Endometrium (tissue), 2 donors: ENCODE measurements around the gene COL15A1.
A peak's percentile ranks its signal among the peaks of the same experiment; 100 is the strongest.

Source experiments
- FAIRE-seq: peaks from 2 replicates; lab custom pipeline; 2012; peaks lifted over from hg19 to GRCh38; lab: Jason Lieb, UNC
- donor health status: control.
- donor health status: control.

The COL15A1 gene

GRCh38 chr9:98916660-98917059 lies 27.0 kb upstream of the COL15A1 start:
- no peak for FAIRE-seq

- FAIRE-seq = no peak
These were observed 25.8 kb upstream of the COL15A1 start for GRCh38 chr9:98917746-98918487.

DNA sequence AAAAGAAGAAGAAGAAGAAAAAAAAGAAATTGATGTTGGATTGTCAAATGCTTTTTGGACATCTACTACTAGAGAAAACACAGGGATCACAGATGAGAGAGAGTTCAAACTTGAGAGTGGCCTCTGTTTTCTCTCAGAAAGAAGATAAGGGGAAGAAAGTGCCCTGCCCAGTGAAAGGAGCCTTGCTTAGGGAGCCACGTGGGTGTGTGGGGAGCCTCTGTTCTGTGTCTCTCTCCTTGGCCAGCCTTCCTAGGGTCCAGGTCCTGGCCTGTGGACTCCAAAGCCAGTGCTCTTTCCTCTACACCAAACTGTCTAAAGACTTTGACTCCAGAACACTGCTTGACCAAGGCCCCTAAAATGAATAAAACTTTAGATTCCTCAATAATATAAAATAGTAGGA lies 22.0 kb upstream of the COL15A1 start:
- FAIRE-seq = no peak

DNA sequence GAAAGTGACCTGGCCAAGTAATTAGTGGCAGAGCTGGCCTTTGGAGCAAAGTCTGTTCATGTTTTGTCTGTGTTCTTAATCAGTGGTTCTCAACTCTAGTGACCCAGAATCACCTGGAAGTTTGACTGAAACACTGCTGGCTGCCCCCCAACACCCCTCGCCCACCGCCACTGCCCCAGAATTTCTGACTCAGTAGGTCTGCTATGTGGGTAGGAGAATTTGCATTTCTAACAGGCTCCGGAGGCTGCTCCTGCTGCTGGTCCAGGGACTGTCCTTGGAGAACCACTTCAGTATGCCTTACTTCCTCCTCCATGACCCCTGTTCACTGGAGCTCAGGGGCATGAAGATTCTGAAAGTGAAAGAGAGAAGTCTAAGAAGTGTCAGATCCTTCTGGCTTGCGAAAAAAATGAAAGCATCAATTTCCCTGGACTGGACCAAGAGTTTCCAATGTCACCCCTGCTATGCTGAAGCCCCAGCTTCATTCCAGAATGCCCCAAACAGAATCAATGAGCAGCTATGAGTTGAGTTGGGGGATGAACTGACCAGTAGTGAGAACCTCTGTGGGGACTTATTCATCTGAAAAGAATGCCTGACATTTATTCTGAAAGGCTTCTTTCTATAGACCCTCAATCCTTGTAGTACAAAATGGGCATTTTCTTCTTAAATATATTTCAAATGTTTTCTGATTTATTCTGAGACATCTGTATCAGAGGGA lies 20.8 kb upstream of the COL15A1 start:
- no peak for FAIRE-seq

GRCh38 chr9:98923451-98924123 lies 20.1 kb upstream of the COL15A1 start:
- FAIRE-seq = no peak

DNA sequence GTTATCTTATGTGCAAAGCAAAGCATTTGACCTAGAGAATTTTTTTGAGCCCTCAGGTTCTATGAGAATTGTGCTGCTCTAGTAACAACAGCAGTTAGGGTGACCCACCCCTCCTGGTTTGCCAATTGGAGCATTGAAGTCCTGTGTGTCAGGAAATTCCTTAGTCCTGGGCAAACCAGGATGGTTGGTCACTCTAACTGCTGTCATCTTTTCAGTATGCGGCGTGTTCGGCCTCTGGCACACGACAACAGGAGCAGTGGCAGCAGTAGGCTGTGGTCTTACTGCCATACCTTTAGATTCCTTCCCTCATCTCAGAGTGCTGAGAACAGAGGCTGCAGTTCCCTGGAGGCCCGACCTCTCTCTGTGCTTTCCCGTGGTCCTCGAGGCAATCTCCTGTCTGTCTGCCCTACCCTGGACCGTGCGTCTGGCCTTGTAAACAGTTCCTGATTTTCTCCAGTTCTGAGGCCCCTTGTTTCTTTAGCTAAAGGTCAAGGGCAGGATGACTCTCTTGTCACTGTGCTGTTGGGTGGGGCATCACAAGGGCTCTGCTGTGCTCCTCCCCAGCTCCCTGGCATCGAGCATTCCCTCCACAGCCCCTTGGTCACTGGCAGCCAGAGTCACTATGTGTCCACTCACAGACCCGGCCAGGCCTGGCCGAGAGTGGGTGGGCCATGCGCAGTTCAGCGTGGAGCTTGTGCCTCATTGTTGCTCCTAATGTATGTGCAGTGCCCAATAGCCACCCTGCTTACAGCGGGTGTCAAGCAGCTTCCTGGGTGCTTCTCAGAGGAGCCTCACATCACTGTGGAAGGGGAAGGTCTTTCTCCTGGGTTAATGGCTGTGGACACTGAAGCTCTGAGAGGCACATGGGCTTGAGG lies 18.5 kb upstream of the COL15A1 start:
- no peak for FAIRE-seq

- no peak for FAIRE-seq
These were observed 17.8 kb upstream of the COL15A1 start for GRCh38 chr9:98925956-98926355.

- no peak for FAIRE-seq
These were observed 16.0 kb upstream of the COL15A1 start for GRCh38 chr9:98927724-98928123.

DNA sequence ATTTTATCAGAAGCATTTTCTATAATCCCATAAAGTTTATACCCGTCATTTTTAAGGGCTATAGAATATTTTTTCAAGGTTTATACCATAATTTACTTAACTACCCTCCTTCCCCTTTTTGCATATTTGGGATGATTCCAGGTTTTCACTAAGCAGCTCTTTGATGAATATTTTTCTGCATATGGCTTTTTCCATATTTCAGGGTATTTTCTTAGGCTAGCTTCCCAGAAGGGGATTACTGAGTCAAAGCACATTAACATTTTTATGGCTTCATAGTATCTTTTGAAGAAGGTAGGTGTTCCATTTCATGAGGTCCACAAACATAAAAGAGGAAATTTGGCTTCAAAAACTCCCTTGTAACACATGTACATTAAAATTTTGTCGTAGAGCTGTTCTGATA lies 14.6 kb upstream of the COL15A1 start:
- peak; percentile 73 for FAIRE-seq

DNA sequence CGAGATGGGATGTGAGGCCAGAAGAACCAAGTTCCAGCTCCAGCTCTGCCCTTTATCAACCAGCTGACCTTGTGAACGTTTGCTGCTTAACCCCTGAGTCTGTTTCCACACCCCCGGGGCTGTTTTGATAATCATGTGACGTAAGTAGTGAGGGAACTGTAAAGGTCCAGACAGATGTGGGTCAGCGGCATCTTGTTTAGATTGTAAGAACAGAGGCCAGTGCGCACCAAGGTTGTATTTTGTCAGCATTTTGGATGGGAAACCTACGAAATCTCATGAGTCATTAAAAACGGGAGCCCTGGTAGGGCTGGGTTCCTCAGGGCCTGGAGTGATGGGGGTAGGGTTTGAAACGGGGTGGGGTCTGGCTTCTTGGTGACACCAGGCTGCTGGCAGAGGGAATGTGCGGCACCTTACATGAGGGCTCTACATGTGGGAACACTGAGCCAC lies 13.8 kb upstream of the COL15A1 start:
- FAIRE-seq = peak; percentile 60

DNA sequence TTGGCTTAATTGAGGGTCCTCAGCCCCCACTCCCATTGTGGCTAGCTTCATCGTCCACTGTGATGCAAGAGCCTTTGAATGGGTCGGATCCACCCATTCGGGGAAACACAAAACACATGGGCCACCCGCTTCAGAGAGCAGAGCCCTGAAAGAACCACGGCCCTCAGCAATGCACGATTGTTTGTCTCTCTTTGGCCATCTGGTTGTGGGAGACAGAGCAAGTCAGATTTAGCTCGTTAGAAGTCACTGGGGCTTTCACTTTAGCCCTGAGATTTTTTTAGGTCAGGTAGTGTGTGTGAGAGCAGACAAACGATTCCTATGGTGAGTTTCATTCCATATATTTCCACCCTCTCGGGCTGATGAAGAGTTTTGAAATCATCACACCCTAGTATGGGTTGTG lies 12.9 kb upstream of the COL15A1 start:
- FAIRE-seq = no peak

DNA sequence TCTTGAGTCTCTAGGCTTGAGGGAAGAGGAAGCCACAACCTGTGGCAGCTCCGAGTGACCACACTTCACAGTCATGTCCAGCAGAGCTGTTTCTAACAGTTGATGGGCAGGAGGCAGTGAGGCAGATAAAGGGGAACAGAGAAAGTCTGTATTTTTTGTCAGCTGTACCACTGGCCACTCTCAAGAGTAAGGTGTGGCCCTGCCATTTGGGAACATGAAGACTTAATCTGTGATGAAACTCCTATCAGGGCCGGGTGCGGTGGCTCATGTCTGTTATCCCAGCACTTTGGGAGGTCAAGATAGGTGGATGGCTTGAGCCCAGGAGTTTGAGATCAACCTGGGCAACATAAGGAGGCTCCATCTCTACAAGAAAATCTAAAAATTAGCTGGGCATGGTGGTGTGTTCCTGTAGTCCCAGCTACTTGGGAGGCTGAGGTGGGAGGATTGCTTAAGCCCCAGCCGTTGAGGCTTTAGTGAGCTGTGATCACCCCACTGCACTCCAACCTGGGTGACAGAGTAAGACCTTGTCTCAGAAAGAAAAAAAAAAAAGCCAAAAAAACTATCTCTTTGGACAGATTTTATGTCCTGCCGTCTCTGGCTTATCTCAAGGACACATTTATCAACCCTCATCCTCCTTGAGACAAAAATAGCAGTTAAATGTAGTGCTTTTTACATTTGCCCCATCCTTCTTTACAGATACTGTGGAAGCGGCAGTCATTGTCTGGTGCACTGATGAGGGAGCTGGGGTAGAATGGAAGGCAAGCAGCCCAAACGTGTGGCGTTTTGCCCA lies 11.9 kb upstream of the COL15A1 start:
- FAIRE-seq = no peak

DNA sequence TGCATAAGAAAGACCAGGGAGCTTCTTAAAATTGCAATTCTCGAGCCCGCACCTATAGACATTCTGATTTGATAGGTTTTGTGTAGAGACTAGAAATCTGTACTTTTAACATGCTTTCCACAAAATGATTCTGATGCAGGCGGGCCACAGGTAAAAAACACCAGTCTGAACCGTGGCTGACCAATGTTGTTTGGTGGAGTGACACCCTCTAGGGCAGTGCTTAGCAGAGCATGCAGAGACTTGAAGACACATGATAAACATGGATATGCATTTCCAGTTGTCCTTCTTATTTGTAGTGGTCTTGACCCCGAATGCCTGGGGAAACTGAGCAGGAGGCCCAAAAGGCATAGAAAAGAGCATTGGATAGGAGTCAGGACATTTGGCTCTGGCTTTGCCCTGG lies 10.5 kb upstream of the COL15A1 start:
- FAIRE-seq = no peak

- FAIRE-seq = peak; percentile 58
These were observed 9.8 kb upstream of the COL15A1 start for GRCh38 chr9:98933890-98934289.

DNA sequence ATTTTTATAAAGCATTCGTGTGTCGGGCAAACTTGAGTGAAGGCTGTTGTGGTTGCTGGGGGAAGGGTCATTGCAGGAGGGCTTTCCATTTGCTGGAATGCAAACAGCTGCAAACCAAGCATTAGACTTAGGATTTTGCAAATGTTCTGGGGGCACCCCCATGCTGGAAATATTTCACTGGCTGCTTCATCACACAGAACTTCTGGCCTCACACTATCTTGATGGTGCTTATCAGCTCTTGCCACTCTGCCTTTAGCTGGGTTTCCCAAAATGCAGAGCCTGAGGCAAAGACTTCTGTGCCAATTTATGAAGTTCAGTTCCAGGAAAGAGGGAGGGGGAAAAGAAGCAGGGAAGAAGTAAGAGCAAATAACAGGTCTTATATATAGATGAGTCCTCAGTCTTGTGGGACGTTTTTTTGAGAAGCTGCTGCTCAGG lies 8.6 kb upstream of the COL15A1 start:
- no peak for FAIRE-seq

- no peak for FAIRE-seq
These were observed 3.4 kb upstream of the COL15A1 start for GRCh38 chr9:98940276-98940675.

GRCh38 chr9:98941946-98942523 lies 1.7 kb upstream of the COL15A1 start:
- no peak for FAIRE-seq

DNA sequence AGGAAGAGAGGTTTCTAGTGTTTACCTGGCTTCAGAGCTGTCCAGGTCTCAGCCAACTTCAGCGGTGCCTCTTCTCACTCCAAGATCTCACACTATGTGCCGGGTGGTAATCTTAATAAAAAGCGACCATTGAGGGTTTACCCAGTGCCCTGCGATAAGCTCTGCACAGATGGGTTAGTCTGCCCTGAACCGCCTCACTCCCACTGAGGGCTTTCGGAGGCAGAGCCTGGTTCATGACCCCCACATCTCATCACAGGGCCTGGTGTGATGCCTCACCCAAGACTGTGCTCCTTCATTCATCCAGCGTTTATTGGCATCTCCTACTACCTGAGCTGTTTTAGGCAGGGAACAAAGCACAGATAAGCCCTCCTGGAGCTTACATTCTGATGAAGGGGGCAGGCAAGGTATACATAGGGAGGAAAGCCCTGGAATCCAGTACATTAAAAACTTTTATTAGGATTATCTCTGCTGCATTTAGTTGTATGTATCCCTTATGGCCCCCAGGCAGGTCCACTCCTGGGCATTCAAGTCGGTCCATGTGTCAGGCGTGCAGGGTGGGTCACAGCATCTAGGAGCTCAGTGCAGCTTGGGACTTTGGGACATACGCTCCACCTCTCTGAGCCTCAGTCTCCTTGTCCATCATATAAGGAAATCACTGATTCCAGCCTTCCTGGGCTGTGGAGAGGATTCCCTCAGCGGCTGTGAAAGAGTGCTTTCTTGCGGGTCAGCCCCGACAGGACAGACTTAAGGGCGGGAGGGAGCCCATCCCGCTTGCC lies 613 bp upstream of the COL15A1 start:
- FAIRE-seq = no peak

- no peak for FAIRE-seq
These were observed 488 bp downstream of the COL15A1 start for GRCh38 chr9:98944057-98944733.

DNA sequence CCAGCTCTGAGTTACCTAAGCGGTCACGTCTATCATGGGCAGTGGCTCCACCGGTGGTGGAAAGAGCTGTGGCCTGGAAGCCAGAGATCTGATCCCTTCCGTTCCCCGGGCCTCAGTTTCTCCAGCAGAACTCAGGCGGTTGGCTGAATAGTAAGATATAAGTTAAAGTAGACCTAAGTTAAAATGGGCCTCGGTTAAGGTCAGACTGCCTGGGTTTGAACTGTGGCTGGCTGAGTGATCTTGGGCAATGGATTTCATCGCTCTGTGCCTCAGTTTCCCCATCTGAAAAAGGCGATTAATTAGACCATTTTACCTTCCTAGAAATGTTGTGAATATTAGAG lies 997 bp downstream of the COL15A1 start:
- no peak for FAIRE-seq
